Activated T-cell treated with anti-CD3 and anti-CD28 coated beads for 4 hours (primary cell): ENCODE results near the gene EID1.
"Not testable (repeated sequence)": the region's sequence is repeated elsewhere in the genome, so short reads cannot be mapped to it uniquely, and the experiment has no call there.

ENCODE experiments used
- DNase-seq: peaks from one replicate; pipeline ENCODE4 v3.0.0-alpha.2; 2020

The EID1 gene

GRCh38 chr15:48871542-48871941 lies 6.4 kb upstream of the EID1 start:
- DNase-seq = no peak

- DNase-seq = no peak
Measured at GRCh38 chr15:48872632-48873031, 5.3 kb upstream of the EID1 start.

GRCh38 chr15:48875241-48875960 lies 2.5 kb upstream of the EID1 start:
- DNase-seq = no peak

DNA sequence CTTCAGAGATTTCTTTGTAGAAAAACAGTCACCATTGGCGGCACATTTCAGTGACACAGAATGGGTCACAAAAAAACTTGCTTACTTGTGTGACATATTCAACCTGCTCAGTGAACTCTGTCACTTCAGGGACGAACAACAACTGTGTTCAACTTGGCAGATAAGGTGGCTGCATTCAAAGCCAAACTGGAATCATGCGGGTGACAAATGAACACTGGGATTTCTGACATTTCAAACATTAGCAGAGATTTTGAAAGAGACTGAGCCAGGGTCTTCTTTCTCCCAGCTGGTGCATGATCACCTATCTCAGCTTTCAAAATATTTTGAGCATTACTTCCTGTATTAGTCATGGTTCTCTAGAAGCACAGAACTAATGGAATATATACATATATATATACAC lies 1.9 kb upstream of the EID1 start:
- no peak for DNase-seq

DNA sequence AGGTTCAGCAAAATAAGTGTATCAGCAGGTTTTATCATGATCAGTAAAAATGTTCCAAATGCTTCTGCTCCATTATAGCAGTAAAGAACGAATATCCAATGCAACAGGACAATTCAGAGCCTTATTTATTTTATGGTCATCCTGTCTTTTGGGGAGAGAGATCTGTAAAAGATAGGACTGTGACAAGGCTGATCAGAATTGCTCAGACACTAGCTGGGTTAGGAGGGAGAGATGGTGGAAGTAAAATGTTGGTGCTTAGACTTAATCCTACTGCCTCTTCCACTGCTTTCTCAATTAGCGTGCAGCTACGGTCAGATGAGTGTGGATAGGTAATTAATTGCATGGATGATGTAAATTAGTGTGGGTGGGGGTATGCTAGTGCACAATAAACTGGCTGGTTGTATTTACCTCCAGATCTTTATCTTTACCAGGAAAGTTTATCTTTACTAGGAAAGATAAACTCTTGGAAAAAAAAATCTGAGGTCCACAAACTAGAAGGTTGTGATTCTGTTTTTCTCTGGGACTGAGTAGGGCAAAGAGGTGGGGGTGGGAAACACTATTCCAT lies 2.2 kb downstream of the EID1 start:
- no peak for DNase-seq

- no peak for DNase-seq
Measured at GRCh38 chr15:48883699-48884098, 5.8 kb downstream of the EID1 start.

DNA sequence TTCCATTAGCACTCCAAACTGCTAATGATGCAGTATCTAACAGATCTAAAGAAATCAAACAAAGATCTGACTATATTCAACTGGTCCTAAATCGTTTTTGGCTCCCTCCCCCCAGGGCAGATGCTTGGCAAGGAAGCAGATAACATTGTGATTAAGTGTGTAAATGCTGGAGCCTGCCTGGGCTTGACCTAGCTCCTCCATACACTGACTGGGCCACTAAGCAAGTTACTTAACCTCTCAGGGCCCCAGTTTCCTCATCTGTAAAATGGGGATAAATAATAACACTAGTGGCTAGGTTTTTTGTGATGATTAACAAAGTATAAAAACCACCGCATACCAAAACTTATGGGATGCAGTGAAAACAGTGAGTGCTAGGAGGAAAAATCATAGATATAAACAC lies 9.2 kb downstream of the EID1 start:
- DNase-seq = no peak

- no peak for DNase-seq
Measured at GRCh38 chr15:48888191-48888590, 10.3 kb downstream of the EID1 start.

- DNase-seq = no peak
Measured at GRCh38 chr15:48888836-48889235, 10.9 kb downstream of the EID1 start.

DNA sequence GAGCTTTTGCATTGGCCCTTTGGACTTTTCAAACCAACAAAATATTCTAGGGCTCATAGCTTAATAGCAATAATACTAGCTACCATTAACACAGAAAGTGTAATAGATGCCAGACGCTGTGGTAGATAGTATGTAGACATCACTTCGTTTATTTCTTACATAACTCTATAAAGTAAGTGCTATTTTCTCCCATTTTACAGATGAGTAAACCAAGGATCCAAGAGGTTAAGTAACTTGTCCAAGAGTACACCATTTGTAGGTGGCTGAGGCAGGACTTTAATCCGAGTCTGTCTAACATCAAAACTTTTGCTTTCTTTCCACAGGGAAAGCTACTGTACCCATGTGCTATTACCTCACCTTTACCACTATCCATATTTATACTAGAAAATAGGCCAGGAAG lies 12.0 kb downstream of the EID1 start:
- no peak for DNase-seq

DNA sequence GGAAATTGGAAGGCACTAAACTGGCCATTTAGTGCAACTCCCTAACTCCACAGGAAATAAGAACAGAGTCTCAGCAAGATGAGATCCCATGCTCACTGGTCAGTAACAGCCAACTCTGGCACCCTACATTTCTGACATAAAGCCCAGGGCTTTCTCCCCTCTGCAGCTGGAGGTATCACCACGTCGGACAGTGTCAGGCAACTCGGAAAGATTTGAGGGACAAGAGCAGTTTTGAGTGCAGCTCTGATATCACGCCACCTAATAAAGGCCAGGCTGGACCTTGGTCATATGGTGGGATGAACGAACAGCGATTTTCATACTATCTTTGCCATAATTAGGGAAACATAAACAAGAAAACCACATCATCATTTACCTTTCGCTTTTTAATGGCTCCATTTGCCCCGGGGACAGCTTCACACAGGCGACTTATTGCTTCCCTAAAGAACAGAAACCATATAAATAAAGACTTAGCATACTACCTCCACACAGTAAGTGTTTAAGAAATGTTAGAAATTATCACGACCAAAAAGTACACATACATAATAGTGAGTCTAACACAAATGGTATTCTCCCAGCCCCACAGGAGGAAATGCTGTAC lies 12.5 kb downstream of the EID1 start:
- DNase-seq = no peak

GRCh38 chr15:48891232-48891765 lies 13.4 kb downstream of the EID1 start:
- no peak for DNase-seq

DNA sequence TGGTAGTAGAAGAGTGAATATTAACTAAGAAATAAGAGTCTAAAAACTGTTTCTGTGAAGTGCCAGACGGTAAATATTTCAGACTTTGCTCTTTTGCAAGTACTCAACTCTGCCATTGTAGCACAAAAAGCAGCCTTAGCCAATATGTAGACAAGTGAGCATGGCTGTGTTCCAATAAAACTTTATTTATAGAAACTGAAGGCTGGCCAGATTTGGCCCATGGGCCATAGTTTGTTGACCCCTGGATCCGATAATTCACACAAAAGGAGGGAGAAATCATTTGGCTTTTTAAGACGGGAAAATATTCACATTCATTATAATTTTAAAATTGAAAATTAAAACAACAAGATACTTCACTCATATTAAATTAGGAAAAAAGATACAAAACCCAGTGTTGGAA lies 15.4 kb downstream of the EID1 start:
- DNase-seq = no peak

DNA sequence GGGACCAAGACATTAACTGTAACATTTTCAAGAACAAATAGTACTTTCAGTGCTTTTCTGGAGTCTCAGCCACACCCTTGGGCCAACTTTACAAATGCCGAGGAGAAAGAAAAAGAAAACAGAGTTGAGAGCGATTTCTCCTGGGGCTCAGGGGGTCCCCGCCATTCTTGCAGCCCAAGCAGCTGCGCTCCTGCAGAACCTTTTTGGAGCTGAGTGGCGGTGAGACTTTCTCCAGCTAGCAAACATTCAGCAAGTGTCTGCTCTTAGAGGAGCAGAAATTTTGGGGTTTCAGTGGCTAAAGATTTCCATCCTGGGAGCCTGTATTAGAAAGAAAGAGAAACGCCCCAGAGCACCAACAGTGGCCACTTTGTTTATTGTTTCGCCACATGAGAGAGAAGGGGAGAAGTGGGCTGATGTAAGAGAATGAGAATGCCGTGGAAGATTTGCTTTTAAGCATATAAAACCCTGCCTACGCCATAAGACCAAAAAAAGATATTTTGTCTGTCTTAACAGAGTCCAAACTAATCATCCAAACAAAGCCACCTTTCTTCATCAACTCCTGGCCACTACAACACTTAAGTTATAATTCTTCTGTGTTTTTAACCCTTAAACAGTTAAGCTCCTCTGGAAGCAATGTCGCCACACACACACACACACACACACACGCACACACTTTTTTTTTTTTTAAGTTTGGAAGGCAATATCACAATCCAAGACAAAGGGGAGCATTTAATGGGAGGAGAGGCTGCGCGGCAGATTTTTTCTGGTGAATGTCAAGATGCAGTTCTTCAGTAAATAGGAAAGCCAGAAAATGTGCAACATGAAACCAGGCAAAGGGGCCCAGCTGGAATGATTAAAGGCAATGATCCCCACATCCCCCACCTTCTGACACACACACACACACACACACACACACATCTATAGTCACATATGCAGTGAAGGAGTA lies 19.2 kb downstream of the EID1 start:
- DNase-seq = no peak

GRCh38 chr15:48898032-48898431 lies 20.1 kb downstream of the EID1 start:
- no peak for DNase-seq

DNA sequence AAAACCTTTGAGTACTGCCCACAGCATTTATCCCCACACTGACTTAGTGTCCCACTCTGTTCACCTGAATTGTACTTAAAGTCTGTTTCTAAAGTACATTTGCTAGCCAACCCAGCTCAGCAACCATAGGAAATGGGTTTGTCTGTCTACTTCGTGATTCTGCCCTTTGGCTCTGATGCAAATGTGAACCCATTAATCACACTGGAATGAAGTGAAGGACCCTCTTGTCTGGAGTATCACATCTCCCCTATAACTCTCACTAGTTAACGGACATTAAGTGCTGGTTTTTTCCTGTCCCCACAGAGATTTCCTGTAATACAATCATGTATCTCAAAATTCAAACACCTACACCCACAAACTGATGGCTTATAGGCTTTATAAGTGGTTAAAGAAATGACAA lies 20.5 kb downstream of the EID1 start:
- DNase-seq = no peak

- DNase-seq = no peak
Measured at GRCh38 chr15:48899793-48900192, 21.9 kb downstream of the EID1 start.

- no peak for DNase-seq
Measured at GRCh38 chr15:48904758-48905157, 26.8 kb downstream of the EID1 start.

DNA sequence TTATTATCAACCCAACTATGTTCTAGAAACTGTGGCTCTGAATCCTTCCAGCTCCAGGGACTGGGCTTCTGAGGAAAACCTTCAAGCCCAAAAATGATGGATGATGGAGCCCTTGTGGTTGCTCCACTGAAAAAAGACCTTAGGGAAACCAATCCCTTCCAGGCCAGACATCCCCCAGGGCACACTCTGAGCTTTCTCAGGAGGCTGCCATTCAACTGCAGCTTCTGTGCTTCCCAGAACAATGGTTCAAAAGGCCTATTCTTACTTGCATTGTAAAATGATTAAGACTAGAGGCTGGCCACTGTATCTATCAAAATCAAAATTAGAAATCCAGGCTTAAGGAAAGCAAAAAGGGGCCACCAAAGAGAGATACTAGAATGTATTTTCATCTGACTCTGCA lies 27.3 kb downstream of the EID1 start:
- no peak for DNase-seq

DNA sequence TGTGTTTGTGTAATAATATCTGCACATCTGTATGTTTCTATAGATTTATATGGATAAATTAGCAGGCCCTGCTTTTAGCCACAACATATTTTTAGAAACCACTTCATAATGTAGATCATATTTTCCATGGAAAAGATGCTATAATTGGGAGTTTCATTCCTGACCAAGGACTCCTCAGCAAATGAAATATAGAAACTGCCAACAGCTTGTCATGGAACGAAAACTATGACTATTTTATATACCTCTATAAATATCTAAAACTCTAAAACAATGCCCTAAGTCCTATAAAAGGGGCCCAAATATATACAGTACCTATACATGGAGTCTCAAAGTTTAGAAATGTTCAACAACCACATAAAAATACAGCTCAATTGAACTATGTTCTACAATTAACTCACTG lies 27.9 kb downstream of the EID1 start:
- DNase-seq = no peak

DNA sequence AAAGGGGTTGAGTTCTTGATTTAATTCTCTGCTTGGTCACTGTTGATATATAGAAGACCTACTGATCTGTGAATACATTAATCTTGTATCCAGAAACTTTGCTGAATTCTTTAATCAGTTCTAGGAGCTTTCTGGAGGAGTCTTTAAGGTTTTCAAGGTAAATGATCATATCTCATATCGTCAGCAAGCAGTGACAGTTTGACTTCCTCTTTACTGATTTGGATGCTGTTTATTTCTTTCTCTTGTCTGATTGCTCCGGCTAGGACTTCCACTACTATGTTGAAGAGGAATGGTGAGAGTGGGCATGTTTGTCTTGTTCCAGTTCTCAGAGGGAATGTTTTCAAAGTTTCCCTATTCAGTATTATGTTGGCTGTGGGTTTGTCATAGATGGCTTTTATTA lies 31.4 kb downstream of the EID1 start:
- DNase-seq = not testable (repeated sequence)

GRCh38 chr15:48910554-48910953 lies 32.6 kb downstream of the EID1 start:
- not testable (repeated sequence) for DNase-seq

- DNase-seq = no peak
Measured at GRCh38 chr15:48913141-48913540, 35.2 kb downstream of the EID1 start.
